Fibroblast of the aortic adventitia (primary cell): Measurements from ENCODE around the gene LPAR1. TPM values are rescaled to one million over a fixed set of nuclear protein-coding genes. Genes with fewer than 3 reads are reported as not detected.

Experiments
- DNase-seq: peaks from one replicate; pipeline ENCODE4 v3.0.0-alpha.2; 2010; ENCODE audit warnings: low read depth
- H3K4me3 ChIP-seq: 2 replicates; pipeline ENCODE4 v1.5.1; 2011; ENCODE audit warnings: low read depth, mild to moderate bottlenecking, control low read depth, low read length, moderate library complexity
- total RNA-seq: library from RNA; depleted of rRNA; stranded (reverse); fragments of >200 nt; gene quantifications from 2 replicates; pipeline ENCODE4 v1.2.3, GENCODE V29; 2012; ENCODE audit warnings: low replicate concordance
- TF ChIP-seq, protein P1 (sequence below): IDR thresholded peaks from 2 replicates; pipeline ENCODE4 v1.5.1; 2011; ENCODE audit warnings: mild to moderate bottlenecking, low read length, control low read depth, inconsistent platforms; ENCODE audit not compliant: insufficient read depth

LPAR1 gene
- total RNA-seq, 1 donor, result 265 TPM

DNA sequence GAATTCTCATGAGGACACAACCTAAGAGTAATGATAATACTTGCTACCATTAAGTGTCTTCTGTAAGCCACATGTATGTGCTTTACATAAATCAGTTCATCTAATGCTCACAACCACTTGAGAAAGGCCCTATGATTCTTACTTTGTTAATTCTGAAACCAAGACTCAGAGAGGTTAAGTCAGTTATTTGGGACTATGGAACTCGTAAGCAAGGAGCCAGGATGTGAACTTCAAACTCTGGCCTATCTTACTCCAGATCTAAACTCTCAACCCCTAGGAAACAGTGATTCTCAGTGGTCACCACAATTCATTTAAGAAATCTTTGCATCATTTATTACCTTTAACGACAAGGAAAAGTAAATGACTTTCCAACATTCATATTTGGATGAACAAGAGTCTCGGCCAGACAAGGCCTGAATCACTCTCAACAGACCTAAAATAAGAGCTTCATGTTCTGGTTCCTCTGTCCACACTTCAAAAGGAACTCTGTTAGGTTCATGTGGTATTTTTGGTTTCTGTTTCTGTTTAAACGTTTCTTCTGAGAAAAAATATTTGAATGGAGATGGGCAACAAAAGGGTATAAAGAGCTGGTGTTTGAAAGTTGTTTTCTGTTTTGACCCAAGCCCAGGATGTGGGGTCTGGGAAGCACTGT lies 104.8 kb downstream of the LPAR1 start:
- no peak overlapping the region for H3K4me3 ChIP-seq
- TF ChIP-seq, protein P1, sequence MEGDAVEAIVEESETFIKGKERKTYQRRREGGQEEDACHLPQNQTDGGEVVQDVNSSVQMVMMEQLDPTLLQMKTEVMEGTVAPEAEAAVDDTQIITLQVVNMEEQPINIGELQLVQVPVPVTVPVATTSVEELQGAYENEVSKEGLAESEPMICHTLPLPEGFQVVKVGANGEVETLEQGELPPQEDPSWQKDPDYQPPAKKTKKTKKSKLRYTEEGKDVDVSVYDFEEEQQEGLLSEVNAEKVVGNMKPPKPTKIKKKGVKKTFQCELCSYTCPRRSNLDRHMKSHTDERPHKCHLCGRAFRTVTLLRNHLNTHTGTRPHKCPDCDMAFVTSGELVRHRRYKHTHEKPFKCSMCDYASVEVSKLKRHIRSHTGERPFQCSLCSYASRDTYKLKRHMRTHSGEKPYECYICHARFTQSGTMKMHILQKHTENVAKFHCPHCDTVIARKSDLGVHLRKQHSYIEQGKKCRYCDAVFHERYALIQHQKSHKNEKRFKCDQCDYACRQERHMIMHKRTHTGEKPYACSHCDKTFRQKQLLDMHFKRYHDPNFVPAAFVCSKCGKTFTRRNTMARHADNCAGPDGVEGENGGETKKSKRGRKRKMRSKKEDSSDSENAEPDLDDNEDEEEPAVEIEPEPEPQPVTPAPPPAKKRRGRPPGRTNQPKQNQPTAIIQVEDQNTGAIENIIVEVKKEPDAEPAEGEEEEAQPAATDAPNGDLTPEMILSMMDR, result no peak
- peak; percentile 45 for DNase-seq

DNA sequence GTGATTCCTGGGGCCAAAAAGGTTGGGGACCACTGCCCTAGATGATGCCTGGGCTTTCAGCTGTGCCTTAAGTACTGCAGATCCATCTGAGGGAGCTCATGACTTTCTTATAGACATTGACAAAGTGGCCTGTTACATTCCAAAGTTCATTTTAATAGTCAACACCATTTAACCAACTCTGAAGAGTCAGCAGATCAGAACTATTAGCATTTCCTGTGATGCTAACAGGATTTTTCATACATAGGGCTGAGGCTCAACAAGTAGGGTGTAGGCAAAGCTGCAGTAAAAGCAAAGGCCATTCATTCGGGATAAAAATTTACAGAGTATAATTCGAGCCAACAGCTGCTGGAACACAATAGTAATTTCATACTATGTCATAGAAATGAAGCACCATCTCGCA lies 105.4 kb downstream of the LPAR1 start:
- no peak for DNase-seq
- H3K4me3 ChIP-seq, result no peak overlapping the region
- TF ChIP-seq, protein P1, result no peak

DNA sequence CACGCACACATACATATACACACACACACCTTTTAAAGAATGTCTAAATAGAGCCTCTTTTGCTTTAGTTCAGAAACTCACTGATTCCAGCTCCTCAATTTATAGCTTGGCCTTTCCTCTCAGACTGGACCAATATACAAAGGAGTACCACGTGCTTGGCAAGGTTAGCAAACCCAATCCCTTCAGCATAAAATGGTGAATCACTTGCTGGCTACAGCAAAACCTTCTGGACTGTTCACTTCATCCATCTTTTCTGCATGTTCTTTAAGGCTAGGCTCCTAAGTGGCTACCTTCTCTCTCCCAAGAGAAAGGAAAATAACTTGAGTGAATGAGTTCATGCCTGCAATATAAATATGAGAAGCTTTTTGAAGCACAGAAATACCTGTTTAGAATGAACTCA lies 109.7 kb downstream of the LPAR1 start:
- TF ChIP-seq, protein P1, result no peak
- peak; percentile 79 for DNase-seq
- H3K4me3 ChIP-seq, result no peak overlapping the region

DNA sequence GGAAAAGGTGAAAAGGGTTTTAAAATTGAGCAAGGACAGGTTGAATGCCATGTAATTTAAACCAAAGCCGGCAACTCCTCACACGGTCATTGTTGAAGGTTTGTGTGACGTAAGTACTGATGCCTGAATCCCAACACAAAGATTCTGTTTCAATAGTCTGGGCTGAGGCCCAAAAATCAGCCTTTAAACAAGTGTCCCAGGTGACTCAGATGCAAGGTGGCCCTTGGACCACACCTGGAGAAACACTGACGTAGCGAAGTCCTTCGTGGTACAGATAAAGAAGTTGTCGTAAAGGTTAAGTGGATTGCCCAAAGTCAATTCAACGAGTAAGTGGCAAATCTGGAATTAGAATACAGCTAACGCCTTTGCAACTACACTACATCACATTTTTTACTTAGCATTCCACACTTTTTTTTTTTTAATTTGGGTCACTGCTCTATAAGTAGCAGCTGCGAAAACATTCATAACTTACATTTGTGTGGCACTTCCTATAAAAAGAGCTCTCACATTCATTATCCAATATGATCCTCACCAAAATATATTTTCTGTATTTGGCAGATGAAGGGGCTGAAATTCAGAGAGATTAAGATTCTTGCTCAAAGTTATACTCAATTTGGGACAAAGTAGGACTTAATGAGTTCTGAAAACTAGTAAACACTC lies 111.3 kb downstream of the LPAR1 start:
- H3K4me3 ChIP-seq, result no peak overlapping the region

DNA sequence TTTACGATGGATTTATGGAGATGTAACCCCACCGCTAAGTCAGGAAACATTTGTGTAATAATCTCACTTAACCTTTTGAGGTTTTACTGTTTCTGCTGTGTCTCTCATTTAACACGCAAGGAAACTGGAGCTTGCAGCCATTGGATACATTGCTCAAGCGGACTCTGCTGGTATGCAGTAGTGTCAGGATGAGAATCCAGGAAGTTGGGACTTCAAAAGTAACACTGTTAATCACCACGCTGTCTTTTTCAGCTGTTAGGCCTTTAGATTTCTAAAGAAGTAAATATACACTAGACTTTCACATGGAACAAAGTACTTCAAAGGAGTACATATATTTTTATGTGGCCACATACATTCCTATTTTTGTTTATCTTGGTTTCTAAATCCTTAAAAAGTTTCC lies 114.7 kb downstream of the LPAR1 start:
- TF ChIP-seq, protein P1, result no peak

More for the DNA sequence above, 111.3 kb downstream of the LPAR1 start:
- TF ChIP-seq, protein P1, result no peak
- DNase-seq, result no peak

DNA sequence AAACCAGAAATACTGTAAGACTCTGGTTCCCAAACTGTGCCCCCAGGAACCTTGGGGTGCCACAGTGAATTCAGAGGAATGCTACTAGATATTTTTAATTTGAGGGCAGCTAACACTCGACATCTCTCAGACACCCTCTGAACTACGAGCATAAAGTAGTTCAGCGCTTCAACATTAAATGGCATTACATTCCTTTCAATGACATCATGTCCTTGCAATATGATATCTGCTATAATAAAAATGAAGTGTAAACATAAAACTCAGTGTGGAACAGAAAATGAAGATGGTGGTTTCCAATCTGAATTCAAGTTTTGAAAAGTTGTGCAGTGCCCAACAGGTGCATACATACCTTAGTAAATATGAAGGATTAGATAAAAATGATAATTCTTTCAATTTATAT lies 116.1 kb downstream of the LPAR1 start:
- TF ChIP-seq, protein P1, result no peak
- H3K4me3 ChIP-seq, result no peak overlapping the region
- DNase-seq, result no peak

More for the DNA sequence above, 114.7 kb downstream of the LPAR1 start:
- no peak for DNase-seq
- H3K4me3 ChIP-seq, result no peak overlapping the region
